ENCODE results near the gene RIN3. TPM values are rescaled to one million over a fixed set of nuclear protein-coding genes. Genes with fewer than 3 reads are reported as not detected.

The RIN3 gene
- total RNA-seq, 1 donor: 7.2 TPM

- no peak overlapping the region for H3K4me3 ChIP-seq (ENCODE audit: low read depth, low read length)
- no peak for DNase-seq (ENCODE audit: low read depth)
- no peak for TF ChIP-seq CTCF (IDR thresholded peaks at IDR 0.05; ENCODE audit: insufficient read depth, low read length)
These were observed 46.7 kb downstream of the RIN3 start for GRCh38 chr14:92560106-92560865.

- no peak for TF ChIP-seq CTCF (IDR thresholded peaks at IDR 0.05; ENCODE audit: insufficient read depth, low read length)
- DNase-seq (ENCODE audit: low read depth): no peak
- H3K4me3 ChIP-seq (ENCODE audit: low read depth, low read length): no peak overlapping the region
These were observed 48.4 kb downstream of the RIN3 start for GRCh38 chr14:92561906-92562479.

DNA sequence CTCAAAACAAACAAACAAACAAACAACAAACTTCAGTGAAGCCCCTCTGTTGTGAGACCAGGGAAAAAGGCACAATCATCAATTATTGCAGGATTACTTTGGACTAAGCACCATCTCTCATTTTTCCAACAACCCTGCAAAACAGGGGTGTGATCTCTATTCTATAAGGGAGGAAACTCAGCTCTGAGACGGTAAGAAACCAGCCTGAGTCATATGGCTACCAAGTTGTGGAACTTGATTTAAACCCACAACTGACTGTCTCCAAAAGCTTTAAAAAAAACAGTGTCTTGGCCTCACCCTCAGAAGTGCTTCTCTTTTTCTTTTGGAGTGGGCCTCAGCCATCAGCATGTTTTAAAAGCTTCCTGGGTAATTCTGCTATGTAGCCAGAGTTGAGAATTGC lies 49.8 kb downstream of the RIN3 start:
- no peak overlapping the region for H3K4me3 ChIP-seq (ENCODE audit: low read depth, low read length)
- TF ChIP-seq CTCF (IDR thresholded peaks at IDR 0.05; ENCODE audit: insufficient read depth, low read length): no peak
- DNase-seq (ENCODE audit: low read depth): peak; percentile 43

DNA sequence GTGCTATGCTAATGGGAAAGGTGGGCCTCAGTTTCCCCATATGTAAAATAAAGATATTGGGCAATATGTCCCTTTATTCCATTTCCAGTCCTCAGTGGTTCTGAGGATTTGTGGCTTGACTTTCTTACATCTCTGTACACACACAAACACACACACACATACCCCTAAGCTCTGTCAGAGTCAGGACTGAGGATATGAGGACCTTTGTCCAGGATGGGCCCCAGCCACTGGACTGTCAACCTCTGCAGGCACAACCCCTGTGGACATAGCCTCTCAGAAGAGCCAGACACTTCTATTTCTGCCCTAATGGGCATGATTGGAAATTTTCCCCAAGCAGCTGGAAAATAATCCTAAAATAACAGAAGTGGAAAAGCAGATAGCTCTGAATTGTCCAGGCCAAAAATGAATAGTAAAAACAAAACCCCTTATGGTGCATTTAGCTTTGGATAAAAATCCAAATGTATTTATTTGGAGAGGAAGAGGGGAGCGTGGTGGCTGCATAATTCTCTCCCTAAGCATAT lies 50.2 kb downstream of the RIN3 start:
- TF ChIP-seq CTCF (IDR thresholded peaks at IDR 0.05; ENCODE audit: insufficient read depth, low read length): no peak
- no peak overlapping the region for H3K4me3 ChIP-seq (ENCODE audit: low read depth, low read length)
- DNase-seq (ENCODE audit: low read depth): no peak

DNA sequence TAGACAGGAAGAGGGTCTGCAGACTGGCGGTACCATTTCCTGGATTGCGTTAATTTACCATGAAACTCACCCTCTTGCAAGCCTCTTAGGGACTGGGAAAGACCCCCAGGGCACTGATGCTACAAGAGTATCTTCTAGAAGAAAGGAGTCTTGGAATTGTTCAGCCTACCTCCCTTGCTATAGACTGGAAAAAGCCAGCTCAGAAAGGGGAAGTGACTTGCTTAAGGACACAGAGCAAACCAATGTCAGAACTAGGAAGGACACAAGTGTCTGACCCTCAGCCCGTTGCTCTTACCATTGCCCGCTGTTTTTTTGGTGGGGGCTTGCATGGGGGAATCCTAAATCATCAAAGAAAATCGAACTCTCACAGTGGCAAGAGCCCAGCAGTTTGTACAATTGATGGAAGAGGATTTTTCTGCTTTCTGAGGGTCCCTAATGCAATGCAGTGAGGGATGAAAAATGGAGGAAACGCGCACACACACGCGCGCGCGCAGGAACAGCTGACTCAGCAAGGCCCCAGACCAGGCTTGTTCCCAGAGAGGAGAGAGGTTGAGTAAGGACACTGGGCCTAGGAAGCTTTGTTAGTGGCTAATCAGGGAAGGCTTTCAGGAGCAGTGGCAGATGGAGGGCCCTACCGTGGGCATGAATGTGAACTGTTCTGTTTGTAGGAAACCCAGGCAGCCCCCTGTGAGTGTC lies 50.9 kb downstream of the RIN3 start:
- TF ChIP-seq CTCF (IDR thresholded peaks at IDR 0.05; ENCODE audit: insufficient read depth, low read length): no peak
- no peak for DNase-seq (ENCODE audit: low read depth)
- H3K4me3 ChIP-seq (ENCODE audit: low read depth, low read length): no peak overlapping the region

- DNase-seq (ENCODE audit: low read depth): no peak
- no peak for TF ChIP-seq CTCF (IDR thresholded peaks at IDR 0.05; ENCODE audit: insufficient read depth, low read length)
- no peak overlapping the region for H3K4me3 ChIP-seq (ENCODE audit: low read depth, low read length)
These were observed 51.6 kb downstream of the RIN3 start for GRCh38 chr14:92565040-92565717.
